Measurements from ENCODE around the gene RNF212B.

- TF ChIP-seq ZKSCAN8 (CRISPR knock-in tag; IDR thresholded peaks at IDR 0.05; ENCODE audit: borderline replicate concordance) (peak; percentile 78; the same call in 1 of the 2 replicates), ZNF773 (CRISPR knock-in tag; IDR thresholded peaks at IDR 0.05; ENCODE audit: borderline replicate concordance) (no peak), POLR2G (IDR thresholded peaks at IDR 0.05; ENCODE audit: low read depth, low read length) (peak; percentile 100), RFX5 (IDR thresholded peaks at IDR 0.05; ENCODE audit: low read depth, low read length) (peak; percentile 55), U2AF2 (IDR thresholded peaks at IDR 0.05; ENCODE audit: low read depth, low read length) (0 out of 2 replicates have a peak, but pooled peaks have one; percentile 20)
- TF ChIP-seq, protein P1, sequence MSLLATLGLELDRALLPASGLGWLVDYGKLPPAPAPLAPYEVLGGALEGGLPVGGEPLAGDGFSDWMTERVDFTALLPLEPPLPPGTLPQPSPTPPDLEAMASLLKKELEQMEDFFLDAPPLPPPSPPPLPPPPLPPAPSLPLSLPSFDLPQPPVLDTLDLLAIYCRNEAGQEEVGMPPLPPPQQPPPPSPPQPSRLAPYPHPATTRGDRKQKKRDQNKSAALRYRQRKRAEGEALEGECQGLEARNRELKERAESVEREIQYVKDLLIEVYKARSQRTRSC (CRISPR knock-in tag; IDR thresholded peaks at IDR 0.05; ENCODE audit: low read depth) = no peak
Observed at GRCh38 chr14:23306412-23307145, 68.8 kb downstream of the RNF212B start, which contains the start of gene BCL2L2.

Measured in HepG2 (cell line).